ENCODE data around the gene CAMTA1. TPM values are rescaled to one million over a fixed set of nuclear protein-coding genes. Genes with fewer than 3 reads are reported as not detected.

CAMTA1 gene
- total and polyA plus RNA-seq, 9 of the 15 experiments (the other 6 are each of a cell fraction or from before 2014, with no cell fraction given): 43.9 to 161 (median 65.9) TPM

- no peak for TF ChIP-seq CHD7 (IDR thresholded peaks at IDR 0.05; ENCODE audit: low read depth, low read length)
- no peak for TF ChIP-seq NFATC3 (IDR thresholded peaks at IDR 0.05)
- no peak for TF ChIP-seq NR2C1 (IDR thresholded peaks at IDR 0.05)
- TF ChIP-seq NR2C1 (tag; IDR thresholded peaks at IDR 0.05): no peak
- TF ChIP-seq NFRKB (IDR thresholded peaks at IDR 0.05; ENCODE audit: low read depth): no peak
- no peak for TF ChIP-seq ZKSCAN8 (CRISPR knock-in tag; IDR thresholded peaks at IDR 0.05)
- no peak for TF ChIP-seq E4F1 (CRISPR knock-in tag; IDR thresholded peaks at IDR 0.05; ENCODE audit: borderline replicate concordance)
- no peak for TF ChIP-seq E2F8 (IDR thresholded peaks at IDR 0.05; ENCODE audit: low read depth, partially characterized antibody)
- TF ChIP-seq VEZF1 (CRISPR knock-in tag; IDR thresholded peaks at IDR 0.05): no peak
- TF ChIP-seq TEAD1 (CRISPR knock-in tag; IDR thresholded peaks at IDR 0.05): no peak
Measured at GRCh38 chr1:7677111-7677510, 891.9 kb downstream of the CAMTA1 start (continued).
